ENCODE measurements around the gene FAM133A.

The FAM133A gene
- 0 to 0.46 (median 0.23) reads per million in 4 donors for total RNA-seq

DNA sequence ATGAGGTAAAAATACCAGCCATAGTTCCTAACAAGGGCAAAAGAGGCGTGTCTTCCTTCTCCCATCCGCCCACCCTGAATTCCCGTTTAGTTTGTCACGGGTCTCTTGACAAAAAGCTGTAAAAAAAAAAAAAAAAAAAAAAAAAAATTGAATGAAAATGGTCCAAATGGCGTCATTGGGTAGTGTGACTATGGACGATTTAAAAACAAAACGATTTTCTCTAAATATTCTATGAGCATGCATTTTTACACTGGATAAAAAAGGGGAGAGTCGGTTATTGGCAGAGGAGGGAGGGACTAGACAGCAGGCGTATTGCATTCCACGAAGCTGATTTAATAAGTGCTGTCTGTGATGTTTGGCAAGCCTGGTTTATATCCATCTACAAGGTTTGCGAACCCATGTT, at the start of gene FAM133A:
Gene FAM133A (plus strand): TSS at position 338 of the 403 bp plus-strand sequence. CDS start 35,214 bp downstream, outside the sequence.
- no peak for DNase-seq

DNA sequence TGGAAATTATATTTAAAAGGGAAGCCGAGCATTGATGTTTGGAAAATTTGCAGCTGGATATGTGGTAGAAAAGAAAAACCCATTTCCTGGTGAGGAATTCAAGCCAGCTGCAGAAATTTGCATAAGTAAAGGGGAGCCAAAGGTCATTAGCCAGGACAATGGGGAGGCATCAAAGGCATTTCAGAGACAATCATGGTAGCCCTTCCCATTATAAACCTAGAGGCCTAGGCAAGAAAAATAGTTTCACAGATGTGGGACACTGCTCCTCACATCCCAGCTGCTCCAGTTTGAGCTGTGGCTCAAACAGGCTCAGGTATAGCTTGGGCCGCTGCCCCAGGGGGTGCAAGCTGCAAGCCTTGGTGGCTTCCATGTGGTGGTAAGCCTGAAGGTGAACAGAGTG, 36.4 kb upstream of the FAM133A start:
- DNase-seq, result no peak

DNA sequence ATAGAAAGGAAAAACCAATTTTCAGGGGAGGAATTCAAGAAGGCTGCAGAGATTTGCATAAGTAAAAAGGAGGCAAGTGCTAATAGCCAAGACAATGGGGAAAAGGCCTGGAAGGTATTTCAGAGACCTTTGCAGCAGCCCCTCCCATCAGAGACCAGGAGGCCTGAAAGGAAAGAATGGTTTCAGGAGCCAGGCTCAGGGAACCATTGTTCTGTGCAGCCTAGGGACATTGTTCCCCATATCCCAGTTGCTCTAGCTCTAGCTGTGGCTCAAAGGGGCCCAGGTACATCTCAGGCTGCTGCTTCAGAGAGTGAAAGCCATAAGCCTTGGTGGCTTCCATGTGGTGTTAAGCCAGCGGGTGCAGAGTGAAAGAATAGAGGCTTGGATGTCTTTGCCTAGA, 24.6 kb upstream of the FAM133A start:
- no peak for DNase-seq

DNA sequence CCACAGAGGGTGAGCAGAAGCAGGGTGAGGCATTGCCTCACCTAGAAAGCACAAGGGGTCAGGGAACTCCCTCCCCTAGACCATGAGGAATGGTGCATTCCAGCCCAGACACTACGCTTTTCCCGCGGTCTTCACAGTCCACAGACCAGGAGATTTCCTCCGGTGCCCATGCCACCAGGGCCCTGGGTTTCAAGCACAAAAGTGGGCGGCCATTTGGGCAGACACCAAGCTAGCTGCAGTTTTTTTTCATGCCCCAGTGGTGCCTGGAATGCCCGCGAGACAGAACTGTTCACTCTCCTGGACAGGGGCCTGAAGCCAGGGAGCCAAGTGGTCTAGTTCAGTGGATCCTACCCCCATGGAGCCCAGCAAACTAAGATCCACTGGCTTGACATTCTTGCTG, 13.4 kb upstream of the FAM133A start:
- no peak for DNase-seq

DNA sequence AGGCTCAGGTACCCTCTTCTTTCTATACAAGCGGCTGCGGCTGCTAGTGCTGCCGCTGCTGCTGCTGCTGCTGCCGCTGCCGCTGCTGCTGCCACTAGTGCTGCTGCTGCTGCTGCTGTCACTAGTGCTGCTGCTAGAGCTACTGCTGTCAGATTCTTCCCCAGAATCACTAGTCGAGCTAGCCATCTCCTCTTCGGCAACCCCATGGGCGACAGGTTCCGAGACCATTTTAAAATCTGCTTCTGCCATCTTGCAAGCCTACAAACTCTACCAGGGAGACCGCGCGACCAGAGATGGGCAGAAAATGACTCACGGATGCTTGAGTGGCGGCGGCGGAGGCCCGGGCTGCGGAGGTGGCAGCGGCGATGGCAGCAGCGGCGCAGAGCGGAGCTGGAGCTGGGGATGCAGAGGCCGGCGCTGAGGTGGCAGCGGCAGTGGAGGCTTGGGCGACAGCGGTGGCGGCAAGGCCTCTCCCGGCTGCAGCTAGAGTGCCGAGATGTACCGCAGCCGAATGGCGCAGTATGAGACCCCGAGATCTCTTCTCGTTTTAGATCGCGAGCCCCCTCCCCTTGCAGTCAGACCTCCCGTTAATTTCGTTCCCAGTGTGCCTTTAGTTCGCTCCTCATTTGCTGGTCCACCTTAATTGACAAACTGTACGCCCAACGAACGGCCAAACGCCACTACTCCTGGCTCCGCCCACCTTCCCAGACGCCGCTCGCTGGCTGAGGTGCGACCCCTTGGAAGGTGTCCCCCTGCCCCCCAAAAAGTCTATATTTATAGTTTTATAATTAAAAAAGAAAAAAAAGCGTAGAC, 744 bp upstream of the FAM133A start, which contains the start of gene NAP1L3:
Gene NAP1L3 (minus strand): TSS at position 523 of the 813 bp plus-strand sequence. CDS start 274 bp downstream, at position 249.
- DNase-seq, result peak; percentile 9 to 68 (median 30)

DNA sequence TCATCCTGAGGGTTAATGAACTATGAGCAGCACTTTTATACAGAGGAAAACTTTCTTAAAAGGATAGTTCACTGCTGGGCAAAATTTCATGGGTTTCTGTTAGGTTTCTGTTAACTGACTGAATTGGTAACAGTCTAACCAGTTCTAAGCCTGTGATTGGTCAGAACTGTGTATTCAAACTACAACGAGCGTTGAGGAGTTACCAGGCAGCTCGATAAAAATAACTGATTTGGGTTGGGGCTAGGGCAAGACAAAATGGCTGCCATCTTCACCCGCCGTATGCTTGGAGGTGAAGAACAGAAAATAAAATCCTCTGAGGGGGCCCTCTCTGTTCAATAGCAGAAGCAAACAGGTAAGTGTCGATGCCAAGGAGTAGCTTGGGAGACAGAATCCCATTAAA, 22.0 kb downstream of the FAM133A start:
- no peak for DNase-seq

DNA sequence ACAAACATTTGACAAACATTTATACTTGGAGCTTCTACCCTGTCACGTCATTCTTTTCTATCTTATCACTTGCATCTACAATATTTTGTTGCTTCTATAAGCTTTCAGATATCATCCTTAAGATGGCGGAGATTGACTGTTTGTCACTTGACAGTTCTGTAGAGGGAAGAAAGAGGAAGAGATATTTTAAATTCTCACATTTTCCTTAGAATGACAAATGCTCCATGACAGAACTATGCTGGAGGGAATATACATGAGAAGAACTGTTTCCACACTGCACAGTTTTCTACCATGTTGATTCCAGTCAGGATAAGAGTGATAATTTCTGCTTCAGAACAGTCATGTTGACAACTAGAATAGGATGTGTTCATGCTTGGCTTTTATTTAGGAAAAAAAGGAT, 29.7 kb downstream of the FAM133A start:
- DNase-seq, result no peak

DNA sequence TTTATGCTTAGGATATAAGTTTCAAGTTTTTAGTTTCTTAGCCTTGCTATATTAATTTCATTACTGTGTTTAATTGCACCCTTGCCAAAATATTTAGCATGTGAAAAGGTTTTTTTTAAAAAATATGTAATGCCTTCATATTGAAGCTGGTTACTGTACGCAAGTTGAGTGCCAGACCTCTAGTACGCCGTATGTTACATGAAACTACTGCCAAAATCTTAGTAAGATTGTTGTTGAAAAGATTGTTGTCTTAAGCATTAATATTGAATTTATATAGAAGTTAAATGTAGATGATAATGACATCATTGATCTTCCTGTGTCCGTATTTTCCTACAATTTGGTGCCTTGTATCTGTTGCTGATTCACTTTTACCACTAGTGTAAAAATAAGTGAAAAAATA, 37.1 kb downstream of the FAM133A start:
- DNase-seq, result no peak

DNA sequence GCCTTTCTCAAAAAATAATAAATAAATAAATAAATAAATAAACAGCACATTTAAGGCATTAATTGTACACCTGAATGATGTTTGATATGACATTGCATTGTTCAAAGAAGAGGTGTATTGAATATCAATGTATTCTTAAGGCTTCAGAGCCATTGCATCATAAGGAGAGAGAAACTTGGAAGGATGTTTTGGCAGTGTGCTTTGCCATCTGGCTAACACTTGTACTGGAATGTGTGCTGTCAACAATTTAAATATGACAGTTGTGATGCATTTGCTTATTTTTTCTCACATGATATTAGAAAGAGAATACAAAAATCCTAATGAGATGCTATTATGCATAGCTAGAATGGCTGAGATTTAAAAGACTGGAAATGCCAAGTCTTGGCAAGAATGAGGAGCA, 67.8 kb downstream of the FAM133A start:
- no peak for DNase-seq

DNA sequence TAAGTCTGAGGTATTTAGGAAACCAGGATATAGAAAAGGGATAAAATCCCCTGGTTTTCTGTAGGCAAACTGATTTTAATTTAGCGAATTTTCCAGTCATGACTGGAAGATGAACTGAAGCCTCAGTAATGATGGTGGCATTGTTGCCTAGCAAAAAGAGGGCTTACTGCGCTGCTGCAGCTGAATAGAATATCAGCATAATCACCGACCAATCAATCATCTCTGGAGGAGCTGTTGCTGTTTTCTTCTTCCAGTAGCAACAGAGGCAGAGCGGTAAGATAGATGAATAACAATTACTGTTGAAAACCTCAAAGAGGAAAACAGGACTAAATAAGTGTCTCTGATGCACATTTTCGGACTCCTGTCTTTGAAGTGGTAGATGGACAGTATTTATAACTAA, 86.2 kb downstream of the FAM133A start:
- DNase-seq, result no peak

Measured in T-helper 1 cell (primary cell).